ENCODE measurements around the gene FOXF1.

FOXF1 gene

GRCh38 chr16:86517652-86518258, 7.4 kb downstream of the FOXF1 start:
- DNase-seq (ENCODE audit: low spot score), result peak; percentile 83

DNA sequence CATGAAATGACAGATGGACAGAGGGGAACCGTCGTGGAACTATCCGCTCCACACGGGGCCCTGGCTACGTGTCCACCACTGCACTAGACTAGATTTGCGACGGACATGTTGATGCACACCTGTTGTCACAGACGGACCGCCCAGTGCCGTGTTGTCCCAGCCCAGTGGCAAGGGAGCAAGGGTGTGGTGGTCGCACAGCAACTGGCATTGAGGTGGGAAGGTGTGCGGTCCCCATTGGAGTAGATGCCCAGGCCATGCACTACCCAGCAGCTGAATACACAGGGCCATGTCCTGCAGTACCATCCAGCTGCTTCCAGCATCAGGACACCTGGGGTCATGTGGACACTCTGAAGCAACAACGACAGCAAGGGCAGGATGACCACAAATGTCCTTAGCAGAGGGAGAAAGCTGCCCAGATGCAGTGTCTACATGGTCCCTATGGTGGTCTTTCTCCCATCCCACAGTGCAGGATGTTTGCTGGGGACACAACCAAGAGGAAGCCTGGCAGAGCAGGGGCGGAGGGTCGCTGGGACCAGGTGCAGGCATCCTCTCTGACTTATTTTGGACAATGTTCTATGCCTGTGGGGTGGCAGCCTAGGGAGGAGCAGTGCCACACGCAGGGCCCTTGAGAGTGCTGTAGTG, 8.8 kb downstream of the FOXF1 start:
- no peak for DNase-seq (ENCODE audit: low spot score)

- no peak for DNase-seq (ENCODE audit: low spot score)
Measured at GRCh38 chr16:86519649-86520316, 9.5 kb downstream of the FOXF1 start.

GRCh38 chr16:86520317-86521210, 10.2 kb downstream of the FOXF1 start:
- no peak for DNase-seq (ENCODE audit: low spot score)

GRCh38 chr16:86521236-86522197, 11.2 kb downstream of the FOXF1 start:
- no peak for DNase-seq (ENCODE audit: low spot score)

- DNase-seq (ENCODE audit: low spot score), result no peak
Measured at GRCh38 chr16:86522634-86523033, 12.3 kb downstream of the FOXF1 start.

DNA sequence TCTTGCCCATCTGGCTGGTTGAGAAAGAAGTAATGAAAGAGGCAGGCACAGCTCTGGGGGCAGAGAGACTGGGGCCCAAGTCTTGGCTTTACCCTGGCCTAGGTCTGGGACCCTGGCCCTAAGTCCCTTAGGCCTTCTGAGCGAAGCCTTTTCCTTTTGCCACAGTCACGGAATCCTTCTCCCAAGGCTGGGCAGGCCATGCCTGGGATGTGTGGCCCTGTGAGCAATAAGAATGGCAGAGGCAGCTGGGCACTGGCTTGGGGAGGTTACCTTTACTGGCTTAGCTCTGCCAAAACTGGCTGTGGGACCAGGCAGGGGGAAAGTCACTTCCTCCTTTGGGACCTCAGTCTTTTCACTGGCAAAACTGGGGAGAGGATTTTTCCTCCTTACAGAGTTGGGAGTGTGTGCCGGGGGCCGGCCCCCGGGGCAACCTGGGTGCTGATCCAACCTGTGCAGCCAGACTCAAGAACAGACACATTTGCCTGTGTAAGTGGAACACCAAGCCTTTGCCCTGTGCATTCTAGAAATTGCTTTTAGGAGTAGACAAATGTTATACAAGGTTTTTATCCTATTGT, 12.9 kb downstream of the FOXF1 start:
- DNase-seq (ENCODE audit: low spot score), result no peak

DNA sequence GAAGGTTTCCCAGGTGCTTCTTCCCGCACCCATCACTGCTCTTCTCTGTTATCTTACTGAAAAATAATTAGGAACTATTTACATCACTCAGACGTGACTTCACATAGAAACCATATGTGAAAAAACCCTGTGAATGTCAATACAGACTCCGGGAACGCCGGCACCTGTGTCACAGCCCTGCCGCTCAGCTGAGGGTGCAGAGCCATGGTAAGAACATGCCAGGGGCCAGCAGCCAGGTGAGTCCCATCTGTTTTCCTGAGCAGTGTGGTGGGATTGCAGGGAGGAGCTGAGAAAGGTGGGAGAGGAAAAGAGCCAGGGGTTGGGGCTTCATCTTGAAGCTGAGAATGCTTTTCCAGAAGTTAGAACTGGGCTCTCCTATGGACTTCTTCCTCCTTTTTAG, 13.7 kb downstream of the FOXF1 start:
- DNase-seq (ENCODE audit: low spot score), result no peak

- no peak for DNase-seq (ENCODE audit: low spot score)
Measured at GRCh38 chr16:86525696-86526095, 15.4 kb downstream of the FOXF1 start.

DNA sequence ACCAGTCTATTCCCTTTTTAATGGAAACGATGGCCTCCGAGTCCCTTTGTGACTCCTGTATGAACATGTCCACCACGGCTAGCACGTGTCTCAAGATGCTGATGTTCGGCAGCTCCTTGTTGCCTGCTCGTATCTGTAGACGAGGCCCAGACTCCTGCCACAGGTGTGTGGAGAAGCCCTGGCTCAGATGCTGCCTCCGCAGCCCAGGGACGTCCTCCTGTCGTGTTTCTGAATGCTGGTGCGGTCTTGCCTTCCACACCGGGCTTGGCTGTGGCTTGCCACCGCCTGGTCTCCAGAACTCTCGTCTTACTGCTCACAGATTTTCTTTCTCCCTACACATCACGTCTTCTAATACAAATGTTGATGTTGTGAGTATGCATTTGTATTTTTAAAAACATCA, 17.0 kb downstream of the FOXF1 start:
- DNase-seq (ENCODE audit: low spot score), result no peak

DNA sequence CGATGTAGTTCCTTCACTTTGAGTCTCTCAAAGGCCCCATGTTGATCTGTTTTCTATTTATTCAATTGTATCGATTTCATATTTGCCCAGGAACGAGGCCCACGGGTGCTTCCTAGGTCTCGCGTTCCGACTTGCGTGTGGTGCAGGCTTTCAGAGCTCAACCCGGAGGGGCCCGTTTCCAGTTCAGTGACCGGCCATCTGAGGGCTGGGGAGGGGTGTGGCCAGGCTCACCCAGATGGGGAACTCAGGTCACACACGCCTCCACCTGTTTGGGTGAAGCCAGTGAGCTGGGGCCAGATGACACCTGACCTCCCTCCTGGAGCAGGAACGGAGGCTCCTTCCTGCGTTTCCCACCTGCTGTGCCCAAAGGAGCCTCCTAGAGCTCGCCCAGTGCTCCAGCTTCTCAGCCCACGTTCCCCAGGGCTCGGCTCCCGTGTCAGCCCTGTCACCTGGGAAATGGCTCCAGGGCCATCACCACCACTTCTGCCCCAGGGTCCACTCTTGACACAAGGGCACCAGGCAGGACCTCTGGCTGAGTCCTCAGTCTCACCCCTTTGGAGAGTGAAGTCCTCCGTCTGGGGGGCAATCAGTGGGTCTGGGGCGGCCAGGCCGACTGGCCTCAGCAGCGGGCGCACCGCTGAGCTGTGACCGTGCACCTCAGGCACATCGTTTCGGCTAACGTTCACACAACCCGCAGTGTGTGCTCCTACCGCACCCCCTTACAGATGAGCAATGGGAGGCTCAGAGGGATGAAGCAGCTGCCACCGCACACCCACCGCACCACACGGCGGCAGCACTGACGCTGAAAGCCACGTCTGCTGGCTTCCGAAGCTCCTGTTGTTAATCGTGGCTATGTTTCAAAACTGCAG, 18.0 kb downstream of the FOXF1 start:
- DNase-seq (ENCODE audit: low spot score), result no peak

GRCh38 chr16:86529160-86529559, 18.8 kb downstream of the FOXF1 start:
- no peak for DNase-seq (ENCODE audit: low spot score)

DNA sequence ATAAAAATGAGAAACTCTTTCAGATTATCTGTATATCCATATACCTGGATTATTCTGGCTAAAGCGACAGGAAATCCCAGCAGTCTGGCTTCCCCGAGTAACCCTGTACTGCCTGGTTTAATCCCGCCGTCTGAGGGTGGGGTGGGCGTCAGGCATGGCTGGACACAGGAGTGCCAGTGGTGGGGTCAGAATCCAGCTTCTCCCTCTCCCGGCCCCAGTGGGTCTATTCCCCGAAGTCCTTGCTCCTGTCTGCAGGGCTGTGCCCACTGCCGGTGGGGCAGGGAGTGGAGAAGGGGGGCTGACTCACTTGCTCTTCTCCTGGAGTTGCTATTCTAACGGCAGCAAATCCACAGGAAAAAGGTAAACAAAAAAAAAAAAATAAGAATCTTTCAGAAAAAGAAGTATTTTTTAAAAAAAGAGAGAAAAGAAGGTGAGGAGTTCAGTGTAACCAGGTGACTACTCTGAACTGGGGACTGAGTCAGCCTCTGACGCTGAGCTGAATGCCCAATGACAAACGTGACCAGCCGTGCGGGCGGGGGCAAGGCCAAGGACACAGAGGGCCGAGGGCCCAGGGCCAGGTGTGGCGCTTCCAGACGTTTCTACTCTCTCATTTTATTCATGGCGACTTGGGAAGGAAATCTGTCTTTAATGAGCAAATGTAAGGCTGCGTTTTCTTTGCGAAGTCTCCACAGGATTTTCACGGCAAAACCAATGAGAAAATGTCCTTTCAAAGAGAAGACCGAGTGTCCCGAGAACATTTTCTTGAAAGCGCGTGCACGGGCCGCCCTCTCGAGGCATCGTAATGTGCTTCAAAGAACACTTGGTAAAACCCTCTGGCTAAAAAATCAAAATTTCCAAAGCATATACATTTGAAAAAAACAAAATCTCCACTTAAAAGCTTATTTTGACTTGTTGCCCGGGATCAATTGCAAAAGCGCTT, 20.2 kb downstream of the FOXF1 start:
- no peak for DNase-seq (ENCODE audit: low spot score)

- no peak for DNase-seq (ENCODE audit: low spot score)
Measured at GRCh38 chr16:86531191-86531545, 20.8 kb downstream of the FOXF1 start.

- no peak for DNase-seq (ENCODE audit: low spot score)
Measured at GRCh38 chr16:86531641-86532525, 21.6 kb downstream of the FOXF1 start.

GRCh38 chr16:86532526-86532815, 22.1 kb downstream of the FOXF1 start:
- no peak for DNase-seq (ENCODE audit: low spot score)

DNA sequence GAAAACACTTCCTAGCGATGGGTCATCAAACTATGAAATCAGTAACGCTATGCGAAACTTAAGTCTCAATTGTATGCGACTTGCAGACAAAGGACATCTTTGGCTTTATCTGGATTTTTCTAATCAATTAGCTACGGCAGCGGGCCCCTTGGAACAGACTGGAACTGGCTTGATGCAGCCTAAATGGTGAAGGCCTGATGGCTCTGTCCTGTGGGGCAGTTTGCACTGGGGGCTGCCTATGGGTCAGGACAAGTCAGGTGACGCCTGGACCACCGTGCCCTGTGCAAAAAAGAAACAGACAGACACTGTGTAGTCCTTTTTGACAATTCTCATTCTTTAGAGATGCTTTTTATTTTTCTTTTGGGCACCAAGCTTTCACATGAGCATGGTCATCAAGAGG, 22.7 kb downstream of the FOXF1 start:
- DNase-seq (ENCODE audit: low spot score), result no peak

DNA sequence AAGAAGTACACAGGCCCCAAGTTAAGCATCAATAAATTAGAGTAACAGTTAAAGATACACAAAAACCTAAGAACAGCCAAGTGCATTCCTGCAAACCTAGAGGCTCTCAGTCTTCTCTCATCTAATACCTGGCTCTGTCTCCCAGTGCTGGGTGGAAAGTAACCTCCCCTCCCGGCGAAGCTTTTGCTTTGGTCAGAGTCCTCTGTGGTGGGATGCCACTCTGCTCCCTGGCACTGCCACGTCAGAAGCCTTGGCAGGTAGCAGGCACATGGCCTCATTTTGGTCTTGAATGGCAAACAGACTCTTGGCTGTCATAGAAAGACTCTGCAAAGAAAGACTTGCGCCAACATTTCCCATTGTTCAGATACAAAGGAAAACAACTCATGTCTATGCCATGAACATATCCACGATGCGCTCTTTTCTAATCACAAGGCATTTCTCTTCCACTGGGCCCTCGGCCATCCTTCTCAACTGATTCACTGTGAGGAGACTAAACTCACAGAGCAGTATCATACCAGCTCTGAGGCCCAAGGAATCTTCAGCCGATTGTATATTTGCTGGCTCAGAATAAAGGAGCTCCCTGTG, 23.5 kb downstream of the FOXF1 start:
- DNase-seq (ENCODE audit: low spot score), result no peak
